NCI-H2107 treated with DMSO at 0.1 percent for 48 hours (cell line): ENCODE results near the gene OR9Q1.
"Not testable (repeated sequence)": the region's sequence is repeated elsewhere in the genome, so short reads cannot be mapped to it uniquely, and the experiment has no call there.

ENCODE experiments used
- DNase-seq: peaks from one replicate; lab custom pipeline; 2025; ENCODE audit not compliant: unreplicated experiment; lab: John Stamatoyannopoulos, UW

Gene OR9Q1, protein sequence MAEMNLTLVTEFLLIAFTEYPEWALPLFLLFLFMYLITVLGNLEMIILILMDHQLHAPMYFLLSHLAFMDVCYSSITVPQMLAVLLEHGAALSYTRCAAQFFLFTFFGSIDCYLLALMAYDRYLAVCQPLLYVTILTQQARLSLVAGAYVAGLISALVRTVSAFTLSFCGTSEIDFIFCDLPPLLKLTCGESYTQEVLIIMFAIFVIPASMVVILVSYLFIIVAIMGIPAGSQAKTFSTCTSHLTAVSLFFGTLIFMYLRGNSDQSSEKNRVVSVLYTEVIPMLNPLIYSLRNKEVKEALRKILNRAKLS

DNA sequence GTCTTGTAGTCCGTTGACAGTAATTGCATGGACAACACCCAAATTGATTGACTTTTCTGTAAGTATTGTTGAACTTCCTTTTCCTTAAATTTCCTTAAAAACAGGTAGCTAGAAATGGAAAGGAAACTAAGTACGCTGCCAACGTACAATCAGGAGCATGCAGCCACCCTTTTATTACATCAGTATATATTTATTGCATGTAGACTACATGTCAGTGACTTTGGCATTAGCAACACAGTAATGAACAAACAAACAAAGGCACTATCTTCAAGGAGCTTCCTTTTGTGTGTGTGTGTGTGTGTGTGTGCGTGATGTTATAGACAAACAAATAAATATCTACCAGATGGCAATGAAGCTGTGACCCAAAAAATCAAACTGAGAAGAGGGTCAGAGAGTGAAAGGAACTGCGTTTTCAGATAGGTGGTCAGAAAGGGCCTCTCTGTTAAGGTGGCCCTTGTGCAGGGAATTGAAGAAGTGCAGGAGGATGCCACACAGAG, at the start of gene OR9Q1:
Gene OR9Q1 (plus strand): TSS at position 447 of the 497 bp plus-strand sequence. CDS start 155,564 bp downstream, outside the sequence.
- DNase-seq = no peak

DNA sequence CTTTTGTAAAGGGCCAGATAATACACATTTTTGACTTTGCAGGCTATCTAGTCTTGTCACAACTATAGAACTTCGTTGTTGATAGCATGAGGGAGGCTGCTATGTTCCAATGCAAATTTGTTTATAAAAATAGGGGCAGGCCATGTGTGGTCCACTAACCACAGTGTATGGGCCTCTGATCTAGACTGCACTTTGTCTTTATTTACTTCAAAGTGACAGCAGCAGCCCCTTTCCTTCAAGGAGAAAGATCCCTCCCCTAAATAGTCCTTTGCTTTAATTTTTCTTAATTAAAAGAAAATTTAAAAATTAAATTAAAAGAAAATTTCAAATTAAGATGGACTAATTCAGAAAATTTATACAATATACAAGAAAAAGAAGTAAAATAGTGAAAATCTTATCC, 49.5 kb upstream of the OR9Q1 start:
- no peak for DNase-seq

DNA sequence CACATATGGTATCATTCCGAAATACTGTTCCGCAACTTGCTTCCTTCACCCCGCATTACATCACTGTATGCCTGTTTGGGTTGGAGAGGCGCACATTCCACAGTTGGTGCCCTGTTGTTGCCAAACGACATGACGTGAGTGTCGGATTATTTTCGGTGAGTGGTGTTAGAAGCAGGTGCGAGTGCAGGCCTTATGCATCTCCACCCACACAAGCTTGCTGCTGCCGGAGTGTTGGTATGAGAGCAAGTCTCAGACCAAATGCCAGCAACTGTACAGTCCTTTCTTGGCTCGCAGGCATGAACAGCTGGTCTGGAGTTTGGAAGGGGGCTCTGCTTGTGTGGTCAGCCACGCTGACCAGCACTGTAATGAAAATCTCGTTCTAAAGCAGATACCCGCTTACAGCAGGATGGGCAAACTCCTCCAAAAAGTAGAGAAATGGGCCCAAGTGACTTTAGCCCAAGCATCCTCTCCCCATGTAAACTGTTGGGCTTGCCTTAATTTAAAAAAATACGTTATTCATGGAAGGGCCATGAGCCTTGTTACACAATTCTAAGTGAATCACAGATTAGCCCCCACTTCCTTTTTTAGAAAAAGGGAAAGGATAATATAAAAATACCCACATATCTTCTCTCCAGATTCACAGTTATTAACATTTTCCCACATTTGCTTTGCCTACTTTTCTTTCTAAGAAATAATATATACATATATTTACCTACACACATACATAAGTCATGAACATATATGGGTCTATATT, 48.7 kb upstream of the OR9Q1 start:
- no peak for DNase-seq

DNA sequence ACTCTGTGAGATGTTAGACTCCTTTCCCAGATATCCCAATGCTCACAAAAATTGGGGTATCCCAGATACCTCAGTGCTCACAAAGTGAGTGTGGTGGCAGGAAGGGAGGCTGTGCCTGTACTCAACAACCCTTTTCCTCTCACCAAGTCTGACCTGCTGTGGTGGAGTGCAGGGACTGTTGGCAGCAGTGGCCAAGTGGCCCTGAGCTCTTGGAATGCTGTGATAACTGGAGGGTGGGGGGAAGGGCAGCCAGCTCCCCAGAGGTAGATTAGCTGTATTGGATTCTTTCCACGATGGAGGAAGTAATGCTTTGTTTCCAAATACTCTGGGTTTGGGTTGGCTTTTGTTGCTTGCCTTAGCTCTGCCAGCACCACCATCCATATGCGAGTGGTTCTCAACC, 46.0 kb upstream of the OR9Q1 start:
- no peak for DNase-seq

DNA sequence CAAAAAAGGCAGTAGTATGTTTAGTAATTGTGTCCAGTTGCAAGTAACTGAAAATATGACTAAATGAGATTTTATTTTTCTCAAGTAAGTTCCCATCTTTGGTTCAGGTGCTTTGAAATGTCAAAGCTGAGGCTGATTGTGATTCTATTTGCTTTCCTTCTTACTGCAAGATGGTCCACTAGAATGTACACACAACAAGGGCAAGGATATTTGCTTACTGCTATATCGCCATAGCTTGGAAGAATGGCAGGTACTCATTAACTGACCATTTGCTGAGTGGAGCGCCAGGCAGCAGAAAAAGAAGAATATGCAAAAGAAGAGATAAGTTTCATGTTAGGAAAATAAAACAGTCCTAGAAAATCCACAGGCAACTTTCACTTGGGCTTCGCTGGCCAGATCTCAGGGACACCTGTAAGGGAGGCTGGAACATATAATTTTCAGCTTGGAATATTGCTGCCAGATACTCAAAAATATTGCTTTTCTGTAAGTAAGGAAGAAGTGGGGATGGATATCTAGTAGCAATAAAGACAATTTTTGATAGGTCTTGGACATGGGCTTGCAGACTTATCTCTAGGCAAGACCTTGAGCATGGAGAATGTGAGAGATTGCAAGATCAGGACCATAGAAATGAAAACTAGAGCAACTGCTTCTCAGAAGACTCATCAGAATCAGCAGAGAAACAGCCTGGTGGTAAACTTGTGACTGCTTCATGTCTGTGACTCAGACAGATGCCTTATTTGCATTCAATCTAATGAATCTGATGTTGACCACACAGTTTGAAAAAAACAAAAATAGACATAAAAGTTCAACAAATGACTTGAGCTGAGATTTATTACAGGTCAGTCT, 44.8 kb upstream of the OR9Q1 start:
- DNase-seq = no peak

DNA sequence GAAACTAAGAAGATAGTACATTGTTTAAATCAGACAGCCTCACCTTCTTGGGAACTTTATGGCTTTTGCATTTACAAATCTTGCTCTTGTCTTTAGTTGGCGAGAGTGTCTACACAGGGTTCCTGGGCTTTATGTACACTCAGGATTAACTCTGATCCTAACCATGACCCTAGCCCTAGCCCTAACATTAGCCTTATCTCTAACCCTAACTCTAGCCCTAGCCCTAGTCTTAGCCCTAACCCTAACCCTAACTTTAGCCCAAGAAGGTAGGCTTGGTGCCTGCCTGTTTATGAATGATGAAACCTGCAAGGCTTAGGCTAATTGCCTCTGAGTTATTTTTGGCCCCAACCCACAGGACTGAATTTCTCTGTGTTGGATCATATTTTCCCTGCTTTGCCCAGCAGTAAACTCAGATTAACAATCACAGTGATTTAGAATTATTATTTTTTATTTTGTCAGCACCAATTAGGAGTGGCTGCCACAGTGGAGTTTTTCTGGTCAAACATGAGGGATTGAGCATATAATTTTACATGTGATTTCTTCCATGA, 44.1 kb upstream of the OR9Q1 start:
- DNase-seq = no peak

DNA sequence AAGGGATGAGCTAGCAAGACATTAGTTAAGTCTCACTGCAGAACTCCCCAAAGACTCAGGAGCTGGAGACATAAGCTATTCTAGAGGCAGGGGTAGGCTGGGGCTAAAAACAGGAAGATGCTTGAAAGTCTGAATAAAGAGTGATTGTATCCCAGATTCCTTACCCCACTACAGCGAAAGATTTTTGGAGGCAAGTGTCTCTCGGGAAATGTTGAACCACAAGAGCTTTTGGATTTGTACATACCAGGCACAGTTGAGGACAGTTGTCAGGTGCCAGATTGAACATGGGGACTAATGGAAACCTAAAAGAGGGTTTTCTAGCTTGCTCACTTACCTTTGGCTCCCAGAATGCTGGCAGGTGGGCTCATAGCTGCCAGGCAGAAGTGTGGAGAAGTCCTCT, 43.5 kb upstream of the OR9Q1 start:
- DNase-seq = no peak

DNA sequence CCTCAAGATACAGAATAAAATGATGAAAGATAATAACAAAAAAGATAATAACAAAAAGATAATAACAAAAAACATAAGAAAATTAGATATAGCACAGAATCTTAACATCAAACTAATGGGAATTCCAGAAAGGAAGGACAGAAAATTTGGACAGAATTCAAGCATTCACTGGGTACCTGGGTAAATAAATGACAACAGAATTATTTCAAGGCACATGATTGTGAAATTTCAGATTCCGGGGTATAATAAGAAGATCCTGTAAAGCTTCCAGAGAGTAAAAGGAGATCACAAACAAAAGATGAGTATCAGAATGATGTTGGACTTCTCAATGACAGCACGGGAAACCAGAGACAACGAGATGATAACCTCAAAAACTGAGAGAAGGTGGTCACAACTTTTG, 42.1 kb upstream of the OR9Q1 start:
- no peak for DNase-seq

DNA sequence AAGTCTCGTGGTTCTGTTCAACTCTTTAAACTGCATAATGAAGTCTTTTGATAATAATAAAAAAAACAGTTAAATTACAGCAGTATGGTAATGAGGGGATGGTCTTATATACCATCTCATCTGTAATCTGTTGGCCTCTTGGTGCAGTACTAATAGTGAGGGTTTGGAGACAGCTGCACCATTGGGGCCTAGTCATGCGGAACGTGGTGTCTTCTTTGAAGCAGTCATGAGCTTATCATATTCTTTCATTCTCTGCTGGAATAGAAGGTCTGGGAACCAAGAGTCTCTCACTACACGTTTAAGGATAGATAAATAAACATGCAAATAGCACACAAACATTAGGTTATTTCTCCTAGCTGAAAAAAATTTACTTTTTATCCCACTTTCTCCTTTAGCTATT, 40.9 kb upstream of the OR9Q1 start:
- DNase-seq = no peak

DNA sequence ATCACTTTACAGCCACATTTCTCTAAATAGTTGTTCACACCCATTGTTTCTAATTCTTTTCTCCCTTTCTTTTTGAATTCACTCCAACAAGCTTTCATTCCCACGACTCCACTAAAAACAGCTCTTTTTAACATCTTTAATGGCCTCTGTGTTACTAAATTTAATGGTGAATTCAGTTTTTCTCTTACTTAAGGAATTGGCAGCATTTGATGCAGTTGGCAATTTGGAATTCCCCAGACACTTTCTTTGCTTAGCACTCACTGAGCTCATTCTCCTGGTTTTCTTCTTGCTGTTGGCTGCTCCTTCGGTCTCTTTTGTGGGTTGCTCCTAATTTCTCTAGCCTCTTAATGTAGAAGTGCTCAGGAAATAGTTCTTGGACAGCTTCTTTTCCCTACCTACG, 40.5 kb upstream of the OR9Q1 start:
- no peak for DNase-seq

DNA sequence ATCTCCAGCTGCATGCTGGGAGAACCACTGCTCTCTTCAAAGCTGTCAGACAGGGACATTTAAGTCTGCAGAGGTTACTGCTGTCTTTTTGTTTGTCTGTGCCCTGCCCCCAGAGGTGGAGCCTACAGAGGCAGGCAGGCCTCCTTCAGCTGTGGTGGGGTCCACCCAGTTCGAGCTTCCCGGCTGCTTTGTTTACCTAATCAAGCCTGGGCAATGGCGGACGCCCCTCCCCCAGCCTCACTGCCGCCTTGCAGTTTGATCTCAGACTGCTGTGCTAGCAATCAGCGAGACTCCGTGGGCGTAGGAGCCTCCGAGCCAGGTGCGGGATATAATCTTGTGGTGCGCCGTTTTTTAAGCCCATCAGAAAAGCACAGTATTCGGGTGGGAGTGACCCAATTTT, 24.2 kb upstream of the OR9Q1 start:
- DNase-seq = not testable (repeated sequence)

DNA sequence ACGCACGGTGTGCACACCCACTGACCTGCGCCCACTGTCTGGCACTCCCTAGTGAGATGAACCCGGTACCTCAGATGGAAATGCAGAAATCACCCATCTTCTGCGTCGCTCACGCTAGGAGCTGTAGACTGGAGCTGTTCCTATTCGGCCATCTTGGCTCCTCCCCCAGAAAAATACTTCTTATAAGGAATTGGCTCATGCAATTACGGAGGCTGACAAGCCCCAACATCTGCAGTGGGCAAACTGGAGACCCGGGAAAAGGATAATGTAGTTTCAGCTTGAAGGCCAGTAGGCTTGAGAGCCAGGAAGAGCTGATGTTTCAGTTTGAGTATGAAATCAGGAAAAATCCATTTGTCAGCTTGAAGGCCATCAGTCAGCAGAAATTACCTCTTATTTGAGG, 23.7 kb upstream of the OR9Q1 start:
- DNase-seq = not testable (repeated sequence)

DNA sequence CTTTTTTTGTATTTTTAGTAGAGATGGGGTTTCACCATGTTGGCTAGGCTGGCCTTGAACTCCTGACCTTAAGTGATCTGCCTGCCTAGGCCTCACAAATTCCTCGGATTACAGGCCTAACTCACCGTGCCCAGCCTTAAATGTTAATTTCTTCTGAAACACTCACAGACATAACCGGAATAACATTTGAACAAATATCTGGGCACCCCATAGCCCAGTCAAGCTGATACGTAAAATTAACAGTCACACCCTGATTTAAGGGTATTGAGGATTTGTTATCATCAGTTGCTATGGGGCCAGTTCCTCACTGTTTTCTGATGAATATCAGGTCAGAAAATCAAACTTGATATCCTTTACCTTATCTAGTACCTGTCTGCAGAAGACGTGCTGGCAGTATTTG, 23.0 kb upstream of the OR9Q1 start:
- DNase-seq = no peak

DNA sequence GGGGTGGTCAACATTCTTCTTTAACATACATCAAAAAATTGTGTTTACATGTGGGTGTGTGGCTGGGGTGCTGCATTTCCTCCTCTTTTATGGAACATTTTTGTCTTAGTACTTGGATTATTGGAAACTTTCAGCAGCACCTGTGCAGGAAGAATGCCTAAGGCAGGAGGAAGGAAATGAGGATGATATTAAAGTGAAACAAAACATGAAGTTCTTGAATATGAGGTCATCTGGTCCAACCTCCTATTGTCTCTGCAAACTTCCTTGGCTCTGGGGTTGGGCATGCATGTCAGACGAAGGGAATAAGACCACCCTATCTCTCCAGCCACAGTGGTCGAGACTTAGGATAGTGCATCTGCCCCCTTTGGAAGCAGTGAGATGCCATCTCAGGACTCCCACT, 20.6 kb upstream of the OR9Q1 start:
- DNase-seq = no peak

DNA sequence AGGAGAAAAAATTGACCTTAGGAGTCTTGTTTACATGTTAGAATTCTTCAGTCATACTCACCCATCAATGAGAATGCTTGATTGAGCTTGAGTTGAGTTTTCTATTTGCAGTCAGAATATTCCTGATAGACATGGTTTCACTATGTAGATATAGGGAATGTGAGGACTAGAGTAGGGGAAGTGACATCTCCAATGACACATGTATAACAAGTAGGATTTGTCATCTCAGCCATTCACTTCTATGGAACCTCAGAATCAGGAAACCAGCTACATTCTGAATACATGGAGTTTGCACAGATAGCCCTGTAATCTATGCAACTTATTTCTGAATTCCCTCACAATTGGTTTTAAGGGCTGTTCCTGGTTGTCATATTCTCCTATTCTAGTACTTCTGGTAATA, 20.1 kb upstream of the OR9Q1 start:
- DNase-seq = no peak

DNA sequence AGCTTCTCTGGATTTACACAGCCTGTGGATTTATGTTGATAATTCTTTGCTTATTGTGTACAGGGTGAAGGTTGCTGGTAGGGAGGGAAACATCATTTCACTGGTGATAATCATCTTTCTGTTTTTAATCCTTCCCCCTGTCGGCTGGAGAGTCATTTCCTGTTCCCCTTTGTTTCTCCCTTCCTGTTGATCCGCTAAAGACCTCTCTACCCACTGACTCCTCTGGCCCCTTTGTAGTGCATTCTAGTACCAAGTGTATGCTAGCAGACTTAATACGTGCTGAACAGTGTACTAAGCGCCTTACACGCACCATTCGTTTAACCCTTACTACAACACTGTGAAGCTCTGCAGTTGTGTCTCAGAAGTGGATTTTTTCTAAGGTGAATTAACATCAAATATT, 19.0 kb upstream of the OR9Q1 start:
- DNase-seq = no peak

DNA sequence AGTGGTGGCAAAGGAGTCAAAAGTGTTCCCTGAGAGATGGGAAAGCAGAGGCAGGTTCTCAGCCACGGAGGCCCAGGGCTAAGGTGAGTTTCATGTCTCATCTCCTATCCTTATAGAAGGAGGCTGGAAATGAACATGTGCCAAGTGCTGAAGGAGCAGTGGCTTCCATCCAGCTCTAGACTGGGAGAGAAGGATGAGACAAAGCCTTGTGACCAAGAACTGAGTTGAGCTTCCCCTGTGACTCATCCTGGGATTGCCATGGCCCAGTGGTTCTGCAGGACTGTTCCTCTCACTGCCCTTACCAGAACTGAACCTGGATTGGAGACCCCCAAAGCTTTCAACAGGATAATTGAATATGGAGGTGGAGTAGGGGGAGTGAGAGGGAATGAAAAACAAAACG, 16.7 kb upstream of the OR9Q1 start:
- no peak for DNase-seq

DNA sequence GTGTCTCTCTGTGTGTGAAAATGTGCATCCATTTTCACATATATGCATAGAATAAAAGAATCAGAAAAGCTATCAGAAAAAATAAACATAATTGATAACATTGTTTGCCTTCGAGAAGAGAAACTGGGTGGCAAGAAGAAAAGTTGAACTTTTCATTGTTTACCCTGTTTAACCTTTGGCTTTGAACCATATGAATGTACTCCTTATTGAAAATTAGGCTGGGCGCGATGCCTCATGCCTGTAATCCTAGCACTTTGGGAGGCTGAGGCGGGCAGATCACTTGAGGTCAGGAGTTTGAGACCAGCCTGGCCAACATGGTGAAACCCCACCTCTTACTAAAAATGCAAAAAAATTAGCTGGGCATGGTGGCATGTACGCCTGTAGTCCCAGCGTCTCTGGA, 11.9 kb upstream of the OR9Q1 start:
- no peak for DNase-seq

DNA sequence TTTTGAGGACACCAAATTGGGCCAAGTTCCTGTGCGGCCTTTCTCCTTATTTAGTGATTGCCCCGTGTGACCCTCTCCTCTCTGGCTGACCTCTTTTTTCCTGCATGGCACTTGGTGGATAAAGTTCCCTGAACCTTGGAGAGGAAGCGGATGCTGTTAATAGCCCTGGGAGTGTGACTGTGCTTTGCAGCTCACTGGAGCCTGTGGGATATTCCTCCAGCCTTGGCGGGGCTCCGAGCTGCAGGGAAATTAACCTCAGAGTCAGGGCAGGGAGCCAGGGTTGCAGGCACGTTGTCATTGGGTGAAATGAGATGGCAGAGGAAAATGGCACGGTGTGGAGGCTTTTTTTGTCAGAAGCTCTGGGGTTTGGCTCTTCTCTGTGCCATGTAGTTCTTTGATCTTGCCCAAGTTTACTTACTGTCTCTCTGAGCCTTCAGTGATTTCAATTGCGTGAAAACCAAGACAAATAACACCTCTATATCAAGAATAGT, 965 bp downstream of the OR9Q1 start:
- DNase-seq = no peak

DNA sequence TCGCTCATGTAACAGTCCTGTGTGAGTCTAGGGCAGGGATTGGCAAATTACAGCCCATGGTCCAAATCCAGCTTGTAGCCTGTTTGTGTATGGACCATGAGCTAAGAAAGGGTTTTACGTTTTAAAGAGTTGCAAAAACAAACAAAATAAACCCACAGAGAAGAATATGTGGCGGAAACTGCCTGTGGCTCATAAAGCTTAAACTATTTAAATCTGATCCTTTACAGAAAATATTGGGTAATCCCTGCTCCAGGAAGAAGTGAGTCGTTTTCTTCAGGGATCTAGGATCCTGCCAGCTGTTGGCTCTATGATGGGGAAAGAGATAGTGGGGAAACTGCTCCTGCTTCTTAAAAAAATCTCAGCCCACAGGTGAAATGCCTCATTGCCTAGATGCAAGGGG, 3.7 kb downstream of the OR9Q1 start:
- no peak for DNase-seq
